ENCODE measurements around the gene CDC42EP1. TPM values are rescaled to one million over a fixed set of nuclear protein-coding genes. Genes with fewer than 3 reads are reported as not detected.

CDC42EP1 gene
- polyA plus RNA-seq, 3 donors, result 5.9 to 13.2 (median 8.5) TPM

GRCh38 chr22:37546437-37547250, 13.6 kb upstream of the CDC42EP1 start:
- TF ChIP-seq CTCF (IDR thresholded peaks at IDR 0.05), result no peak
- Mint-ChIP-seq H3K4me3 (no peak overlapping the region), H3K27me3 (ENCODE audit: low read depth in 3 of 3) (peaks cover 2 to 13% (median 13%) of the 10 kb centered on the region in 3 donors), H3K4me1 (peaks cover 23% of the 10 kb centered on the region), H3K36me3 (no peaks in the 10 kb centered on the region), H3K27ac (peak overlapping the region in 4 of 7 donors; percentile 26 to 82 (median 72)), H3K9me3 (no peaks in the 10 kb centered on the region)
- Histone ChIP-seq H3K27me3 (ENCODE audit: control insufficient read depth in 2 of 2, insufficient read depth in 2 of 2, low read length in 2 of 2) (no peaks in the 10 kb centered on the region), H3K9me3 (replicated peaks in 1 of 2; ENCODE audit: control insufficient read depth in 1 of 2, insufficient read depth in 1 of 2, low read length in 2 of 2) (no peaks in the 10 kb centered on the region), H4K20me1 (ENCODE audit: insufficient read depth, low read length) (no peaks in the 10 kb centered on the region), H3K9ac (ENCODE audit: insufficient read depth, low read length, poor library complexity, severe bottlenecking) (peak overlapping the region; percentile 40), H3K4me2 (replicated peaks; ENCODE audit: extremely low read depth, low read length, poor library complexity, severe bottlenecking) (no peak overlapping the region), H3K4me1 (ENCODE audit: control insufficient read depth in 1 of 2, insufficient read depth in 2 of 2, low read length in 2 of 2) (peaks cover 28 to 32% of the 10 kb centered on the region in 2 donors), H3K4me3 (replicated peaks in 1 of 3; ENCODE audit: low read depth in 2 of 3, low read length in 3 of 3) (no peak overlapping the region), H3K36me3 (replicated peaks in 1 of 2; ENCODE audit: control insufficient read depth in 1 of 2, insufficient read depth in 2 of 2, low read length in 2 of 2) (no peaks in the 10 kb centered on the region), H2AFZ (ENCODE audit: insufficient read depth, low read depth, low read length, poor library complexity, severe bottlenecking) (peak overlapping the region; percentile 84), H3K79me2 (ENCODE audit: insufficient read depth, low read length) (no peaks in the 10 kb centered on the region), H3K27ac (ENCODE audit: low read depth in 1 of 2, low read length in 2 of 2) (no peak overlapping the region)
- intact Hi-C loops (cut with micrococcal nuclease), result no loop called here
- 67% methylated on average over 16 of the region's 21 CpGs for WGBS (ENCODE audit: insufficient coverage)
- DNase-seq, result no peak

DNA sequence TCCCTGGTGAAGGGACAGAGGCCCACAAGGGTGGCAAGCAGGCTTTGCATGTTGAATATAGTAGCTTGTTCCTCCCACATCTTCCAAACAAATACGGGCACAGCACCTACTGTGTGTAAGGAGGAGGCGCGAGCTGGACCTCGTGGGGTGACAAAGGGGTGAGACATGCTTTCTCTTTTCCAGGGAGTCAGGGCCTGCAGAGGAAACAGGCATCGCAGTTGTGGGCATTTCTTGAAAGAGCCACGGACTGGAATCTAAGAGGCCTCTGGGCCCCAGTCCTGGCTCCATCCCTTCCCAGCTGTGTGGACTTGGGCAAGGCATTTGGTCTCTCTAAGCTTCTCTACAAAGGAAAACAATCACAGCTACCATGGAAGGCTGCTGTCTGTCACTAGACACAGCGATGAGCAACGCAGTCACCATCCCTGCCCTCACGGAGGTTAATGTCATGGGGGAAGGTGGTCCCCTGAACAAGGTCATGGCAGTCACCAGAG, 13.0 kb upstream of the CDC42EP1 start:
- Mint-ChIP-seq H3K36me3 (no peaks in the 10 kb centered on the region), H3K4me3 (no peak overlapping the region), H3K27ac (peak overlapping the region in 1 of 7 donors; percentile 63), H3K9me3 (no peaks in the 10 kb centered on the region), H3K27me3 (ENCODE audit: low read depth in 3 of 3) (peaks cover 2 to 15% (median 13%) of the 10 kb centered on the region in 3 donors), H3K4me1 (peaks cover 17% of the 10 kb centered on the region)
- Histone ChIP-seq H3K36me3 (replicated peaks in 1 of 2; ENCODE audit: control insufficient read depth in 1 of 2, insufficient read depth in 2 of 2, low read length in 2 of 2) (no peaks in the 10 kb centered on the region), H3K27me3 (ENCODE audit: control insufficient read depth in 2 of 2, insufficient read depth in 2 of 2, low read length in 2 of 2) (no peaks in the 10 kb centered on the region), H3K27ac (ENCODE audit: low read depth in 1 of 2, low read length in 2 of 2) (no peak overlapping the region), H3K79me2 (ENCODE audit: insufficient read depth, low read length) (no peaks in the 10 kb centered on the region), H3K4me2 (replicated peaks; ENCODE audit: extremely low read depth, low read length, poor library complexity, severe bottlenecking) (no peak overlapping the region), H3K4me3 (replicated peaks in 1 of 3; ENCODE audit: low read depth in 2 of 3, low read length in 3 of 3) (no peak overlapping the region), H2AFZ (ENCODE audit: insufficient read depth, low read depth, low read length, poor library complexity, severe bottlenecking) (no peak overlapping the region), H3K9ac (ENCODE audit: insufficient read depth, low read length, poor library complexity, severe bottlenecking) (no peak overlapping the region), H4K20me1 (ENCODE audit: insufficient read depth, low read length) (no peaks in the 10 kb centered on the region), H3K9me3 (replicated peaks in 1 of 2; ENCODE audit: control insufficient read depth in 1 of 2, insufficient read depth in 1 of 2, low read length in 2 of 2) (no peaks in the 10 kb centered on the region), H3K4me1 (ENCODE audit: control insufficient read depth in 1 of 2, insufficient read depth in 2 of 2, low read length in 2 of 2) (peaks cover 21 to 26% of the 10 kb centered on the region in 2 donors)
- WGBS (ENCODE audit: insufficient coverage), result 91% methylated on average over 8 of the region's 9 CpGs
- intact Hi-C loops (cut with micrococcal nuclease), result no loop called here
- no peak for TF ChIP-seq CTCF (IDR thresholded peaks at IDR 0.05)
- DNase-seq, result no peak

All from CD14-positive monocyte (primary cell).